HL-60 (cell line): ENCODE measurements around the gene SZRD1.

Source experiments
- POLR2AphosphoS5 ChIP-seq: IDR thresholded peaks from 2 replicates; pipeline ENCODE4 v1.6.1; 2012; ENCODE audit warnings: low read depth
- TF ChIP-seq, protein P1 (sequence below): IDR thresholded peaks from one replicate; pipeline ENCODE4 v1.5.1; 2011; ENCODE audit warnings: low read length, control low read depth, inconsistent platforms; ENCODE audit not compliant: insufficient read depth

DNA sequence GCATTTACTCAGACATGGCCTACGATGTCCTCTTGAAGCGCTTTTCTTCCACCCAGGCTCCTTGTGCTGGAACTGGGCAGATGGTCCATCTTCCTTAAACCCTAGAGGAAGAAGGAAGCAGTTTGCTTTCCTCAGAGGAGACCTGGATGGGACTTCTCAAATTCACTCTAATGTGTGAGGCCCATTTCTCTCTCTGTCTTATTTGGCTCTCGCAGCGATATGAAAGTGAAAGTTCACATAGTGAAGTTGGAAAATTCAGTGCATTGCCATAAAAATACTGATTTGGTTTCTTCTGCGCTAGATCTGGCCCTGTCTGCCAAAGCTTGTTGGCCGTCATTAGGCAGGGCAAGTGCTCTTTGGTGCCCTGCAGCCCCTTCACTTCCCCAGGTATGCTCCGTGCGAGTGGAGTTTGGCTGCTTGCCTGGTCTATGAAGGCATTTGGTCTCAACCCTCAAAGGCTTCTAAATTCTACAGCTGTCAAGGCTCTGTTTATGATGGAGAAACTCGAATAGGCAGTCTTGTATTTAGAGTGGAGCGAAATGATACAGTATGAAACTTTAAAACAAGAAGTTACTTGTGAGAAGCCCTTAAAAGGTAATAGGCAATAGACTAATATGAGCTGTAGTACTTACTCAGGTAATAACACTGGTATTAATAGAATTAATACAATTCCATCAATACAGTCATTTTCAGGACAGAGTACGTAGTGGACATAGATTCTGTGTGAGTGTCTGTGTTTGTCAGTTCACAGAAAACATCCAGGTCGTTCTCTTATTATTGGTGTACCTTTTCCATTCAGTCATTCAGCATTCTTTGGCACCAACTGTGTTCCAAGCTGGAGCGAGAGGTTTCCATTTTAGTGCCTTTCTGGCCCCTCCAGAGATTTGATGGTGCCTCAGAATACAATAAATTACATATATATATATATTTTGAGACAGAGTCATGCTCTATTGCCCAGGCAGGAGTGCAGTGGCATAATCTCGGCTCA, 20.5 kb downstream of the SZRD1 start:
- TF ChIP-seq POLR2AphosphoS5: no peak
- TF ChIP-seq, protein P1, sequence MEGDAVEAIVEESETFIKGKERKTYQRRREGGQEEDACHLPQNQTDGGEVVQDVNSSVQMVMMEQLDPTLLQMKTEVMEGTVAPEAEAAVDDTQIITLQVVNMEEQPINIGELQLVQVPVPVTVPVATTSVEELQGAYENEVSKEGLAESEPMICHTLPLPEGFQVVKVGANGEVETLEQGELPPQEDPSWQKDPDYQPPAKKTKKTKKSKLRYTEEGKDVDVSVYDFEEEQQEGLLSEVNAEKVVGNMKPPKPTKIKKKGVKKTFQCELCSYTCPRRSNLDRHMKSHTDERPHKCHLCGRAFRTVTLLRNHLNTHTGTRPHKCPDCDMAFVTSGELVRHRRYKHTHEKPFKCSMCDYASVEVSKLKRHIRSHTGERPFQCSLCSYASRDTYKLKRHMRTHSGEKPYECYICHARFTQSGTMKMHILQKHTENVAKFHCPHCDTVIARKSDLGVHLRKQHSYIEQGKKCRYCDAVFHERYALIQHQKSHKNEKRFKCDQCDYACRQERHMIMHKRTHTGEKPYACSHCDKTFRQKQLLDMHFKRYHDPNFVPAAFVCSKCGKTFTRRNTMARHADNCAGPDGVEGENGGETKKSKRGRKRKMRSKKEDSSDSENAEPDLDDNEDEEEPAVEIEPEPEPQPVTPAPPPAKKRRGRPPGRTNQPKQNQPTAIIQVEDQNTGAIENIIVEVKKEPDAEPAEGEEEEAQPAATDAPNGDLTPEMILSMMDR: no peak
